SKM-1 treated with dmso at 0.1 percent for 144 hours (cell line): ENCODE data around the gene TKTL1.

ENCODE experiments used
- DNase-seq: peaks from one replicate; lab custom pipeline; 2025; ENCODE audit not compliant: unreplicated experiment; lab: John Stamatoyannopoulos, UW

Gene TKTL1

DNA sequence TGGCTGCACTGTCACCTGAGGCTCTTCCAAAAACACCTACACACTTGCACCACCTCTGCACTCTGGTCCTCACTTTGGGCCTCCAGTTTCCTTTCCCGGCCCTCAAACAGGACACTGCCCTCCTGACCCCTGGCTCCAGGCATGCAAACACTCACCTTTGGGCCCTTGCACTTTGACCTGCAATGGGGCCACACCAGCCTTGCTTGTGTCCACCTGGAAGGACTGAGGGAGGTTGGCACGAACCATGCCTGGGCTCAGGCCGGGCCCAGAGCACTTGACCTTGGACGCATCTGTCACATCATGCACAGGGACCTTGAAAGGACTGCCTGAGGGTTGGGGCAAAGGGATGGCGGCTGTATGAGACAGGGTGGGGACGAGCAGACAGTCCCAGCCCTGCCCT, 63.2 kb downstream of the TKTL1 start:
- no peak for DNase-seq

DNA sequence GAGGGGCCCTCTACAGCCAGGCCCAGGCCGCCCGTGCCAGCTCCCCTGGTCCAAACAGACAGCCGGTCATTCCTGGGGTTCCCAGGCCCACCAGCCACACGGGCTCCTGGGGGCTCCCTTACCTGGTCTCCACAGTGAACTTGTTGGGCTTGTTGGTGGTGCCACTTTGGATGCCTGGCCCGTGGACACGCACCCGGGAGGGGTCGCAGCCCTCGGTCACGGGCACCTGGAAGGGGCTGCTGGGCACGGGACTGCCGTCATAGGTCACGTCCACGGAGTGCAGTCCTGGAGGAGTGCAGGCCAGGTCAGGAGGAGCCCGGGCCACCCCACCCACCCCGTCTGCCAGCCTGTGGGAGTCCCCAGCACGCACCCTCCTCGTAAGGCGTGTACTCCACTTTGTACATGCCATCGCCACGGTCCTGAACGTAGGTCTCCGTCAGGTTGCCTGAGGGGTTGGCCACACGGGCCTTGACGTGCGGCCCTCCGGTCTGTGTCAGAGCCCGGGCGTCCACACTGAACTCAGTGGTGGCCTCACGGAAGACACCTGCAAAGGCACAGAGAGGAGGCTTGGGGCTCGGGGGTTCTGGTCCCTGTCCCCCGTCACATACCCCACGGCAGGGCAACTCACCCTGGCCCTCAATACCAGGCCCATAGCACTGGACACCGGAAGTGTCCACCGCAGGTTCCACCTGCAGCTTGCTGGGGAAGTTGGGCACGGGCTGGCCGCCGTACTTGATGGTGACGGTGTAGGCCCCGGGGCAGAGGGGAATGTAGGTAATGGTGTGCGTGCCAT, 64.0 kb downstream of the TKTL1 start:
- no peak for DNase-seq

GRCh38 chrX:154360155-154360713, 64.6 kb downstream of the TKTL1 start:
- no peak for DNase-seq

DNA sequence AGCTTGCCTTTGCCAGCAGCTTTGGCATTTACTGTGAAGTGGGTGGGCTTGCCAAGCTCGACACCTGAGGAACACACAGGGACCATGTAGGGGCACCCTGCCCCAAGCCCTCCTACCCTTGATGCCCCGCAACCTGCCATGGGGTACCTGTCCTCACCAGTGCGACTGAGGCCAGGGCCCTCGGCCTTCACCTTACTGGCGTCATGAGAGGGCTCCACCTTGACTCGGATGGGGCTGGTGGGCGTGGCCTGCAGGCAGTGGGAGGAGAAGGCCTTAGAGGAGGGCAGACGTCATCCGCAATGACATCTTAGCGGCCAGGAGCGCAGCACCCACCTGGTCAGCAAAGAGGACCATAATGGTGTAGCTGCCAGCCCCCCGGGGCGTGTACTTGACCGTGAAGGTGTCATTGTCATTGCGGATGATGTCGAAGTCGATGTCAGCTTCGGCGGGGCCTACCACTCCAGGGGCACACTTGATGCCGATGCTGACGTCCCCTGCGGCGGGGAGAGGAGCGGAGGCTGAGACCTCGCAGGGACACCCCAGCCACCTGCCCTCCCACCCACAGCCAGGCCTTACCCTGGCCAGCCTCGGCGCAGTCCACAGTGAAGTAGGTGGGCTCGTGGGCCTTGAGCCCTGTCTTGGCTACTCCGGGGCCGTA, 66.6 kb downstream of the TKTL1 start:
- DNase-seq = no peak

DNA sequence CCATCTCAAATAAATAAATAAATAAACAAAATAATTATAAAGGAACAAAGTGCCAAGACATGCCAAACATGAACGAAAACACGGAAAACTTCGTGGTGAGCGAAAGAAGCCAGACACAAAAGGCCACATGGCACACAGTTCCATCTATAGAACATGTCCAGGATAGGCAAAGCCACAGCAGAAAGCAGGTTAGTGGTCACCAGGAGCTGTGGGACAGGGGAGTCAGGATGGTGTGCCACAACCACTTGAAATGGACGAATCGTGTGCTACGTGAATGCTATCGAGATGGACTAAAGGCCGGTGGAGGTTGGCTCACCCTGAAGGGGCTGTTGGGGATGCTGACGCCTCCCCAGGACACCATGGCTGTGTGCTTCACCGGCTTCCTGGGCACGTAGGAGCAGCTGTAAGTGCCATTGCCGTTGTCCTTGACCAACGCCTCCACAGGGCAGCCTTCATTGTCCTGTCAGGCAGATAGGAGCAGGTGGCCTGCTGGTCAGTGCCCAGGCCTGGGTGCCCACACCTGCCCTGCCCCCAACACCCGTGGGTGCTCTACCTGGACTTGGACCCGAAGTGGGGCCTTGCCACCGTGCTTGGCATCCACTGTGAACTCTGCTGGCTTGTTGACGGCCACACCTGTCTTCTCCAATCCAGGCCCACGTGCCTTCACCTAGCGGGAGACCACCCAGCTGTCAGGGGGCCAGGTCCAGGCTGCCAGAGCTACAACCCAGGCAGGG, 68.3 kb downstream of the TKTL1 start:
- no peak for DNase-seq

DNA sequence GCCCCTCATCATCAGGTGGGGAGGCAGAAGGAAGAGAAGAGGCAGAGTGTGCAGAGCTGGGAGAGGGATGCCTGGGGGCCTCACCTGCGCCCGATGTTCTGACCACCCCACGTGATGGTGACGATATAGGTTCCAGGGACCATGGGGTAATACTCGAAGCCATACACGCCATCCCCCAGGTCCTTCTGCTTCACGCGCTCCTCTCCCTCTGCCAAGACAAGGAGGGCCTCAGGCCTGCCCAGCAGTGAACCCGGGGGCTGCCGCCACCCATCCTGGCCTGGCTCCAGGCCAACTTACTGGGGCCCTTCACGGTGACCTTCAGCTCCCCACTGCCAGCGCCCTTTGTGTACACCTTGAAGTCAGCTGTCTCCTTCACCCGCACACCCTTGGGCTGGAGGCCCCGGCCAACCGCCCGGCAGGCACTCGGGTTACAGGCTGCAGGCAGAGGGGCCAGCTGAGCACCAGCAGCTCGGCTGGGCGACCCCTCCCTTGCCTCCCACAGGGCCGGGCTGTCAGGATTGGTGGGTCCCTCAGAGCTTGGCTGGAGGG, 69.5 kb downstream of the TKTL1 start:
- no peak for DNase-seq

DNA sequence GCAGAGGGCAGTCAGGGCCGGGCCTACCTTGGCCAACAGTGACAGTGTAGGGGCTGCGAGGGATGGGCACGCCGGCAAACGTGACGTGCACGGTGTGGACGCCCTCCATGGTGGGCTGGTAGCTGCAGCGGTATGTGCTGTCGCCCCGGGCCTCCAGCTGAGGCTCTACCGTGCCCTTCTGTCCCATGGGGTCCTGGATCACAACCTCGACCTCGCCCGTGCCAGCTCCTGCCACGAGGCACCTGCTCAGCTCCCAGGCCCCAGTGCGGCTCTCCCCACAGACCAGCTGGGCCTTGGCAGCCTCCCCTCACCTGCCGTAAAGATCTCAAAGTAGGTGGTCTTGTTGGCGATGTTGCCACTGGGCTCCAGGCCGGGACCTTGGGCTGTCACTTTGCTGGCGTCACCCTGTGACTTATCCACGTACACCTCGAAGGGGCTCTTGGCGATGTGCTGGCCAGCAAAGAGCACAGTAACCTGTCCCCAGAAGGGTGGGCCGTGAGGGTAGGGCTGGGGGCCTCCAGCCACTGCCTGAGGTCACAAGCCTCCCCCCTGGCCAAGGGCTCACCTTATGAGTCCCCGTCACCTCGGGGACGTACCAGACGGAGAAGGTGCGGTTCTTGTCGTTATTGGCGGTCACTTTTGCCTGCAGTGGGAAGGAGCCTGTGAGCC, 70.5 kb downstream of the TKTL1 start:
- no peak for DNase-seq

DNA sequence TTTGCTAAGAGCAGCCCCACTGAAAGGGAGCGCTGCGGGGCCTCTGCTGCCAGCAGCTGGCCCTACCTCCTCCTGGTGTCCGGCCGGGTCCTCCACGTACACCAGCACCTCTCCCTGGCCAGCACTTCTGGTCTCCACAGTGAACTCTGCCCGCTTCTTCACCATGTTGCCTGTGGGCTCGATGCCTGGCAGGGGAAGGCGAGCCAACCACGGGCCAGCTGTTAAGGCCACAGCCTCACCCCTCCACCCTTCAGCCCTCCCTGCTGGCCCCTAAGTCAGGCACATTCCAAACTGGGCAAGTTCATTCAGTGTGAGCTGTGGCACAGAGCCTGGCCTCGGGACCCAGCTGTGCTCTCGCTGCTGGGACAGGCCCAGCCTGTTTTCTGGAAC, 71.1 kb downstream of the TKTL1 start:
- no peak for DNase-seq

DNA sequence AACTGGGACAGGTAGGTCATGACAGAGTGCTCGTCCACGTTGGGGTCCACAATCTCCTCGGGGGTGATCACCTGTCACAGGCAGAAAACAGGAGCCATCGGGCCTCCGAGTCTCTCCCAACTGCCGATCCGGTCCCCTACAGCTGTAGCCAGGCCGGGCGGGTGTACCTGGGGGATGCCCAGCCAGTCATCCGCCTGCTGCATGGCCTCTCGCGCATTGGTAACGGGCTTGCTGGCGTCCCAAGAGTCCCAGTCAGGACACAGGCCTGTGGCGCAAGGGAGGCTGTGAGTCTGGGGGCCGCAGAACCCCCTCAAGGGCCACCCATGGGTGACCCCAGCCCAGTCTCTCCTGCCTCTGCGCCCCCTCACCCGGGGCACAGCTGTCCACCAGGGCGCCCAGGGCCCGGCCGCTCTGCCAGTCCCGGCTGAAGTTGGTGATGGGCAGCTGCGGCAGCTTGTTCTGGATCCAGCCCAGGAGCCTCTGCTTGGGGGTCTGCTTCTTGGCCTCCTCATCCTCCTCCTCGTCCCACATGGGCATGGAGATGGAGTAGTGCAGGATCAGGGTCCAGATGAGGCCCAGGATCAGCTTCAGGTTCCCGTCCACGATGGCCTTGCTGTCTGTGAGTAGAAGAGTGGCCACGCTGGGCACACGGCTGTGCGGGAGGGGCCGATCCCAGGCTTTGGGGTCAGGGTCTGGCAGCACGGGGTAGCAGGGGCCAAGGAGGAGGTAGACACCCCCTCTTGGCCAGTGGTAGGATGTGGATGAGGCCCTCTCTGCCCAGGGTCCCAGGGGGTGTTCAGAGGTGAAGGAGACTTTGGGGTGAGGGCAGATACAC, 72.1 kb downstream of the TKTL1 start:
- no peak for DNase-seq

- DNase-seq = peak; percentile 83
Measured at GRCh38 chrX:154368630-154369448, 73.2 kb downstream of the TKTL1 start.

GRCh38 chrX:154369449-154370299, 74.1 kb downstream of the TKTL1 start:
- peak; percentile 15 for DNase-seq

GRCh38 chrX:154370300-154371016, 74.9 kb downstream of the TKTL1 start:
- DNase-seq = no peak

DNA sequence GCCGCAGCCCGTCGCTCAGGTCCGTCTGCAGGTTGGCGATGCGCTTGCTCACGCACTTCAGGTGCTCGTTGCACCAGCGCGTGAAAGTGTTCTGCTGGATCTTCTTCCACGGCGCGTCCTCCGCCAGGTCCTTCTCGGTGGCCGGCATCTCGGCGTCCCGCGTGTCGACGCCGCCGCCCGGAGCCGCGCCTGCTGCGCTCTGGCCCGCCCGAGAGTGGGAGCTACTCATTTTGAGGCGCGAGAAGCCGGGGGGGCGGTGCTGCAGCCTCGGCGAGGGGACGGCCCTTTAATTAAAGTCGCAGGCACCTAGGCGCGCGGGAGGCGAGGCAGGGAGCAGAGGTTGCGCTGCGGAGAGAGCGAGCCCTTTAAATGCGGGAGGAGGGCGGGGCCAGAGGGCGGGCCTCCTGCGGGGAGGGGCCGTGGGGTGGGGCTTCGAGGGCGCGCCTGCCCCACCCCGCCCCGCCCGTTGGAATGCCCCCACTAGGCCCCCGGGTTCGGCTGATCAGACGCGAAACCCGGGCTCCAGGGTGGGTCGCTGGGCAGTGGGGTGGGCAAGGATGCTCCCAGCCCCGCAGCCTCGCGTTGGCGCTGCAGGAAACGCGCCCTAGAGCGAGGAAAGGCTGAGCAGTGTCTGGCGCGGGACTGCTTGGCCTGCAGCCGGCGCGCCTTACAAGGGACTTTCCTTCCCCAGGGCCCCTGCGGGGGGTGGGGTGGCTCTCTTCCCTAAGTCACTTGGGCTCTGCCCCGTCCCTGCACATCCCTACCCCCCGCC, 75.6 kb downstream of the TKTL1 start:
- peak; percentile 83 for DNase-seq

DNA sequence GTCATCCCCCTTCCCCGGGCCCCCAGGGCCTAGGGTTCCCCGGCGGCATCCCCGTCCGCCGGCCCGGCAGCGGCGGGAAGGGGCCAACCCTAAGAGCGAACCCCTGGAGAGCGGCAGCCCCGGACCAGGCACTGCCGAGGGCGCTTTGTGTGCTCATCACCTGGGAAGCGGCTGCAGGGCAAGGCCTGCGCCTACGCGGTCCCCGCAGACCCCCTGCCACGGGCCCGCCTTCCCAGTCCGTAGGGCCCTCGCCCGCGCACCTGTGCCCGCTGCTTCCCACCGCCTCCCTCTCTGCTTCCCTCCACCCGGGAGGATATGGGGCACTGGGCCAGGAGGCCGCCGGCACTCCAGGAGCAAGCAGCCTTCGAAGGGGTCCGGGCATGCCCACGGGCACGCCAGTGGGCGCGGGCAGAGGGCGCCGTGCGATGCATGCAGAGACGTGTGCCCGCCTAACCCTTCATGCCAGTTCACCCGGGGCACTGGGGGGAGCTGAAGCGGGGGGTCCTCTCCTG, 76.2 kb downstream of the TKTL1 start:
- DNase-seq = no peak

- DNase-seq = no peak
Measured at GRCh38 chrX:154372612-154373022, 77.0 kb downstream of the TKTL1 start.
